HepG2 (cell line): ENCODE measurements around the gene MYH15. TPM values are rescaled to one million over a fixed set of nuclear protein-coding genes. Genes with fewer than 3 reads are reported as not detected.

Experiments
- ATAC-seq: fragments of 200-7000 bp; cut with Tn5 transposase; 3 replicates; pipeline ENCODE4 v1.9.1; 2020; ENCODE audit warnings: mild to moderate bottlenecking, moderate library complexity
- BruUV-seq: library from RNA; stranded (reverse); fragments of 400-500 nt; replicated peaks from 2 replicates; lab custom pipeline; 2021; lab: Mats Ljungman, UMichigan
- CTCF ChIA-PET: fragments of 300-600 bp; formaldehyde crosslinking; extraction: SDS; loops from one replicate; lab custom pipeline; 2021; ENCODE audit warnings: low total read pairs, inconsistent platforms, low intra/inter-chr PET ratio; lab: Yijun Ruan, JAX
- POLR2A ChIA-PET: fragments of 350-600 bp; sonication (Branson Sonifier 250); formaldehyde crosslinking; loops from one replicate; lab custom pipeline; 2020; ENCODE audit warnings: antibody characterized with exemption, inconsistent platforms; lab: Yijun Ruan, JAX
- DNase-seq: peaks from one replicate; pipeline ENCODE4 v3.0.0-alpha.2; 2015; ENCODE audit warnings: low spot score
- FAIRE-seq: peaks from 3 replicates; lab custom pipeline; 2011; peaks lifted over from hg19 to GRCh38; lab: Jason Lieb, UNC
- H2AFZ ChIP-seq: one replicate; pipeline ENCODE4 v1.6.1; 2011; ENCODE audit warnings: low read length, inconsistent platforms
- H3K27ac ChIP-seq: fragments of 300-600 bp; 3 replicates; pipeline ENCODE4 v1.8.0; 2011; ENCODE audit warnings: mixed run types, mild to moderate bottlenecking, mixed read lengths, low read length, inconsistent platforms; ENCODE audit not compliant: insufficient read depth; ENCODE audit errors: extremely low read length
- H3K27me3 ChIP-seq, 2 experiments: fragments of 200-600 bp in 1 of 2; 2 replicates in 1 of 2; 3 replicates in 1 of 2; pipeline versions ENCODE4 v1.6.0 to v1.8.0; 2011; ENCODE audit warnings: low read length in 2 of 2, mild to moderate bottlenecking in 2 of 2, moderate library complexity in 2 of 2, inconsistent platforms in 1 of 2; ENCODE audit not compliant: insufficient read depth in 2 of 2, control insufficient read depth in 1 of 2
- H3K36me3 ChIP-seq, 2 experiments: fragments of 200-600 bp in 1 of 2; replicated peaks in 1 of 2; 2 replicates in 1 of 2; 3 replicates in 1 of 2; pipeline versions ENCODE4 v1.5.1 to v1.8.0; 2011; ENCODE audit warnings: low read length in 2 of 2, inconsistent platforms in 1 of 2; ENCODE audit not compliant: insufficient read depth in 2 of 2, control insufficient read depth in 1 of 2
- H3K4me1 ChIP-seq: 2 replicates; pipeline ENCODE4 v1.5.1; 2012; ENCODE audit warnings: low read length, inconsistent platforms; ENCODE audit not compliant: insufficient read depth
- H3K4me2 ChIP-seq: 2 replicates; pipeline ENCODE4 v1.6.0; 2011; ENCODE audit warnings: low read depth, low read length, inconsistent platforms
- H3K4me3 ChIP-seq, 3 experiments: fragments of 200-600 bp in 1 of 3; sonication (generic), shearing (Covaris generic) in 1 of 3; replicated peaks in 1 of 3; 2 replicates each; pipeline ENCODE4 v1.5.1; 2011 to 2016; ENCODE audit warnings: low read length in 3 of 3, inconsistent platforms in 2 of 3, low read depth in 2 of 3, mild to moderate bottlenecking in 2 of 3, control low read depth in 1 of 3, mixed read lengths in 1 of 3; ENCODE audit not compliant: insufficient read depth in 1 of 3
- H3K79me2 ChIP-seq: one replicate; pipeline ENCODE4 v1.6.1; 2011; ENCODE audit warnings: low read length, inconsistent platforms; ENCODE audit not compliant: insufficient read depth
- H3K9ac ChIP-seq: 2 replicates; pipeline ENCODE4 v1.6.0; 2011; ENCODE audit warnings: mild to moderate bottlenecking, low read depth, low read length, inconsistent platforms; ENCODE audit not compliant: insufficient read depth
- H3K9me3 ChIP-seq: 2 replicates; pipeline ENCODE4 v1.5.1; 2012; ENCODE audit warnings: mild to moderate bottlenecking, low read length
- H4K20me1 ChIP-seq: 2 replicates; pipeline ENCODE4 v1.6.0; 2011; ENCODE audit warnings: inconsistent platforms, mild to moderate bottlenecking, low read length, moderate library complexity; ENCODE audit not compliant: insufficient read depth
- AGO2 ChIP-seq: fragments of 200-400 bp; formaldehyde crosslinking; optimal IDR thresholded peaks from 2 replicates; pipeline ENCODE3; 2017; ENCODE audit warnings: mild to moderate bottlenecking, low read depth, low read length, moderate library complexity
- ARNTL ChIP-seq: sonication (generic); formaldehyde crosslinking; IDR thresholded peaks from 2 replicates; pipeline ENCODE4 v1.4.0; 2020; ENCODE audit warnings: mild to moderate bottlenecking, missing genetic modification reagents
- ATF1 ChIP-seq: IDR thresholded peaks from 2 replicates; pipeline ENCODE4 v1.6.1; 2016; ENCODE audit warnings: mild to moderate bottlenecking, control low read depth
- BCL6 ChIP-seq: IDR thresholded peaks from 2 replicates; pipeline ENCODE4 v1.6.1; 2016; ENCODE audit warnings: missing genetic modification reagents, missing compliant biosample characterization
- FOXA3 ChIP-seq: IDR thresholded peaks from 2 replicates; pipeline ENCODE4 v1.6.1; 2016; ENCODE audit warnings: missing genetic modification reagents, missing compliant biosample characterization
- HCFC1 ChIP-seq: fragments of 150-350 bp; IDR thresholded peaks from 2 replicates; pipeline ENCODE4 v1.6.1; 2014; ENCODE audit warnings: low read depth, low read length
- IKZF4 ChIP-seq: sonication (generic); formaldehyde crosslinking; IDR thresholded peaks from 2 replicates; pipeline ENCODE4 v1.5.1; 2020; ENCODE audit warnings: borderline replicate concordance, mild to moderate bottlenecking, low read depth, missing genetic modification reagents; ENCODE audit errors: not compliant biosample characterization
- MED13 ChIP-seq: sonication (generic); formaldehyde crosslinking; IDR thresholded peaks from 2 replicates; pipeline ENCODE4 v1.5.0; 2020; ENCODE audit warnings: missing genetic modification reagents
- NCOA1 ChIP-seq: sonication (generic); formaldehyde crosslinking; IDR thresholded peaks from 2 replicates; pipeline ENCODE4 v1.9.0; 2021; ENCODE audit warnings: missing genetic modification reagents
- NFIC ChIP-seq: IDR thresholded peaks from 2 replicates; pipeline ENCODE4 v1.6.1; 2012; ENCODE audit warnings: mild to moderate bottlenecking, low read length, inconsistent platforms
- NR1H2 ChIP-seq: sonication (generic); formaldehyde crosslinking; IDR thresholded peaks from 2 replicates; pipeline ENCODE4 v1.8.1; 2022; ENCODE audit warnings: low read depth, missing genetic modification reagents, borderline replicate concordance
- NR3C1 ChIP-seq: sonication (generic); formaldehyde crosslinking; IDR thresholded peaks from 2 replicates; pipeline ENCODE4 v1.4.0; 2020; ENCODE audit warnings: missing genetic modification reagents
- PAX8 ChIP-seq: sonication (generic); formaldehyde crosslinking; IDR thresholded peaks from 2 replicates; pipeline ENCODE4 v1.8.0; 2022; ENCODE audit warnings: mild to moderate bottlenecking, missing genetic modification reagents, borderline replicate concordance
- RARG ChIP-seq: sonication (generic); formaldehyde crosslinking; IDR thresholded peaks from 2 replicates; pipeline ENCODE4 v1.4.0; 2020; ENCODE audit warnings: low read depth, mild to moderate bottlenecking, missing genetic modification reagents
- REPIN1 ChIP-seq: sonication (generic); formaldehyde crosslinking; IDR thresholded peaks from 2 replicates; pipeline ENCODE4 v1.8.0; 2022; ENCODE audit warnings: missing genetic modification reagents, low read depth, mild to moderate bottlenecking, borderline replicate concordance
- RORA ChIP-seq: sonication (generic); formaldehyde crosslinking; IDR thresholded peaks from 2 replicates; pipeline ENCODE4 v1.5.0; 2020; ENCODE audit warnings: mild to moderate bottlenecking, missing genetic modification reagents, moderate library complexity
- SMYD3 ChIP-seq: sonication (generic); formaldehyde crosslinking; IDR thresholded peaks from 2 replicates; pipeline ENCODE4 v1.8.1; 2023; ENCODE audit warnings: mild to moderate bottlenecking, missing genetic modification reagents
- SNAPC2 ChIP-seq: sonication (generic); formaldehyde crosslinking; IDR thresholded peaks from 2 replicates; pipeline ENCODE4 v1.8.1; 2022; ENCODE audit warnings: mild to moderate bottlenecking, missing genetic modification reagents
- TAF1 ChIP-seq: sonication (generic); formaldehyde crosslinking; IDR thresholded peaks from 2 replicates; pipeline ENCODE4 v1.4.0; 2020; ENCODE audit warnings: missing genetic modification reagents
- ZFP1 ChIP-seq: IDR thresholded peaks from 2 replicates; pipeline ENCODE4 v1.6.1; 2016
- ZNF138 ChIP-seq: sonication (generic); formaldehyde crosslinking; IDR thresholded peaks from 2 replicates; pipeline ENCODE4 v1.5.0; 2020; ENCODE audit warnings: mild to moderate bottlenecking, low read depth, missing genetic modification reagents
- ZNF205 ChIP-seq: IDR thresholded peaks from 2 replicates; pipeline ENCODE4 v1.6.1; 2018; ENCODE audit warnings: missing biosample characterization, missing genetic modification reagents
- ZNF282 ChIP-seq: fragments of 450-650 bp; IDR thresholded peaks from 2 replicates; pipeline ENCODE4 v1.6.1; 2018; ENCODE audit not compliant: partially characterized antibody
- ZNF382 ChIP-seq: sonication (generic); formaldehyde crosslinking; IDR thresholded peaks from 2 replicates; pipeline ENCODE4 v1.5.0; 2020; ENCODE audit warnings: missing genetic modification reagents, mild to moderate bottlenecking, borderline replicate concordance
- ZNF496 ChIP-seq: sonication (generic); formaldehyde crosslinking; IDR thresholded peaks from 2 replicates; pipeline ENCODE4 v1.8.1; 2023; ENCODE audit warnings: mild to moderate bottlenecking, moderate library complexity, missing genetic modification reagents; ENCODE audit not compliant: insufficient replicate concordance
- ZNF768 ChIP-seq: sonication (generic); formaldehyde crosslinking; IDR thresholded peaks from 2 replicates; pipeline ENCODE4 v1.4.0; 2020; ENCODE audit warnings: missing genetic modification reagents
- WGBS: methylation state at CpG from one replicate; pipeline ENCODE4 v1.1.6; 2017; ENCODE audit warnings: low lambda C conversion rate; 5-methylcytosine and 5-hydroxymethylcytosine counted together
- in situ Hi-C: cut with HindIII; loops from 2 replicates; pipeline ENCODE4 v1.10.0; 2017; ENCODE audit warnings: low pct_unique_long_range_greater_than_20kb; ENCODE audit not compliant: extremely low pct_ligation_motif_present
- intact Hi-C: fragments of 100-400 bp; cut with micrococcal nuclease; formaldehyde crosslinking; loops from one replicate; pipeline ENCODE4 v1.10.0; 2022; ENCODE audit not compliant: unreplicated experiment
- polyA plus RNA-seq, 8 experiments: library from polyadenylated mRNA; depleted of rRNA in 3 of 8; stranded (reverse) in 7 of 8; unstranded in 1 of 8; fragments of >200 nt; fragmentation: Illumina TruSeq in 4 of 8; extraction: Trizol in 4 of 8; gene quantifications; 2 replicates each; pipeline versions ENCODE4 v1.2.1 to v1.2.3, GENCODE V29; 2011 to 2016; ENCODE audit warnings: low read depth in 4 of 8, missing spikeins in 1 of 8, mixed read lengths in 1 of 8; ENCODE audit not compliant: insufficient read depth in 1 of 8
- total RNA-seq, 5 experiments: library from RNA; depleted of rRNA; stranded (reverse); fragments of >200 nt; fragmentation: Illumina TruSeq; extraction: Trizol; gene quantifications; 2 replicates each; pipeline ENCODE4 v1.2.3, GENCODE V29; 2016; ENCODE audit warnings: low read depth in 1 of 5
- TF ChIP-seq, protein P1 (sequence below): sonication (generic); formaldehyde crosslinking; IDR thresholded peaks from 2 replicates; pipeline ENCODE4 v1.5.0; 2020; ENCODE audit warnings: missing genetic modification reagents
- TF ChIP-seq, protein P2 (sequence below): IDR thresholded peaks from 2 replicates; pipeline ENCODE4 v1.6.1; 2016; ENCODE audit warnings: low read depth, borderline replicate concordance
- TF ChIP-seq, protein P3 (sequence below): sonication (generic); formaldehyde crosslinking; IDR thresholded peaks from 2 replicates; pipeline ENCODE4 v1.4.0; 2020; ENCODE audit warnings: missing genetic modification reagents; ENCODE audit errors: not compliant biosample characterization
- TF ChIP-seq, protein P4 (sequence below): sonication (generic); formaldehyde crosslinking; IDR thresholded peaks from 2 replicates; pipeline ENCODE4 v1.8.1; 2023; ENCODE audit warnings: mild to moderate bottlenecking, missing genetic modification reagents, borderline replicate concordance

Gene MYH15
- total and polyA plus RNA-seq, 2 of the 13 experiments (the other 11 are each of a cell fraction or from before 2014, with no cell fraction given), result 0.03 to 0.09 TPM

DNA sequence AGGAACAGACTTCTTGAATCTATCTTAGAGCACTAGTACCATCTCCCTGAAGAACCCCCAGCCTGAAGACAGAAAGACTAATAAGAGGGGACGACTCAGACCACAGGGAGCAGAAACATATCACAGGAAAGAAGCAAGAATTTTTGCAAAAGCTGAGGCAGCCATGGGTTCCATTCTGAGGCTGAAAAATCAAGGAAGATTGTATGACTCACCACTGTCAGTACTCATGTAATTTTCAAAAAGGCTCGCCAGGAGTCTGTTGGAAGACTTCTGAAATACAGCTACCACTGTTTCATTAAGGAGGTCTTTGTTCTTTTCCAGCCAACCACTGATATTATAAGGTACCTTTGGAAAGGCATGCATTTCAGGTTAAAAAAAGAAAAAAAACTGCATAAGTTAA is 47.5 kb downstream of the MYH15 start:
- CTCF ChIA-PET, result no interaction called here
- intact Hi-C loops, result no loop called here

DNA sequence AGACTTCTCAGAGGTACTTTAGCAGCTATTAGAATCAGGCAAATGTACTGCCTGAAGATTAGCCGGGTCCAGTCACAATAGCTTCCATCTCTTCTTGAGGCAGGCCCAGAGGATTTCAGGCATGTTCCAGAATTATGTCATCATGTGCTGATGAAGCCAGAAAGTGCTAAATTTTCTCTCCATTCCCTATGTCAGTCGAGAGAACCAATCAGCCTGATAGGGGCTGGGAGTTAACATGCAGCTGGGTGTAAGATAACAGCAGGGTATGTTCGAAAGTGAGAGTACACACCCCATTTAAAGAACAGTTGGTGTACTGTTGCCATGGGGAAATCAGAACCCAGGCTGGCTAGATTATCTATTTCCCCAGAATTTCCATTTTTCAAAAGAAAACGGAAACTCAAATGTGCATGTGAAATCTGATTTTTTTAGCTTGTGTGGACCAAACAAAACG is 48.7 kb downstream of the MYH15 start:
- Histone ChIP-seq H4K20me1 (no peaks in the 10 kb centered on the region), H3K4me3 (no peak overlapping the region), H3K27me3 (no peaks in the 10 kb centered on the region), H3K9me3 (no peaks in the 10 kb centered on the region), H3K27ac (no peak overlapping the region), H3K79me2 (no peaks in the 10 kb centered on the region), H3K9ac (no peak overlapping the region), H3K4me2 (no peak overlapping the region), H2AFZ (no peak overlapping the region), H3K36me3 (no peaks in the 10 kb centered on the region), H3K4me1 (no peaks in the 10 kb centered on the region)
- FAIRE-seq (no peak), ATAC-seq (no peak), DNase-seq (no peak)
- intact Hi-C loops, result no loop called here
- no TSS peak for BruUV-seq
- in situ Hi-C loops, result no loop called here
- ChIA-PET CTCF (no interaction called here), POLR2A (no interaction called here)
- 0% methylated on average over 5 of the region's 5 CpGs for WGBS
- TF ChIP-seq, protein P1, sequence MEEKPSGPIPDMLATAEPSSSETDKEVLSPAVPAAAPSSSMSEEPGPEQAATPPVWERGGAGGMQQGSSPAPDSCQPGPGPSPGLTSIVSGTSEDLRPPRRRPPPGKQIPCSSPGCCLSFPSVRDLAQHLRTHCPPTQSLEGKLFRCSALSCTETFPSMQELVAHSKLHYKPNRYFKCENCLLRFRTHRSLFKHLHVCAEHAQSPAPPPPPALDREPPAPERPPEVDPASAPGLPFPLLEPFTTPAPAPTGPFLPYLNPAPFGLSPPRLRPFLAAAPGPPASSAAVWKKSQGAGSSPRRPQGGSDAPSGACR (CRISPR knock-in tag), result no peak
- TF ChIP-seq BCL6 (no peak), ZNF205 (CRISPR knock-in tag) (no peak), SMYD3 (no peak), NR3C1 (CRISPR knock-in tag) (no peak), ZNF768 (CRISPR knock-in tag) (no peak), NFIC (no peak), ARNTL (CRISPR knock-in tag) (no peak), ZNF496 (CRISPR knock-in tag) (no peak), NCOA1 (no peak), AGO2 (no peak), ZFP1 (CRISPR knock-in tag) (no peak)
- TF ChIP-seq, protein P2, sequence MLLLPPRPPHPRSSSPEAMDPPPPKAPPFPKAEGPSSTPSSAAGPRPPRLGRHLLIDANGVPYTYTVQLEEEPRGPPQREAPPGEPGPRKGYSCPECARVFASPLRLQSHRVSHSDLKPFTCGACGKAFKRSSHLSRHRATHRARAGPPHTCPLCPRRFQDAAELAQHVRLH (CRISPR knock-in tag), result no peak
- TF ChIP-seq, protein P3, sequence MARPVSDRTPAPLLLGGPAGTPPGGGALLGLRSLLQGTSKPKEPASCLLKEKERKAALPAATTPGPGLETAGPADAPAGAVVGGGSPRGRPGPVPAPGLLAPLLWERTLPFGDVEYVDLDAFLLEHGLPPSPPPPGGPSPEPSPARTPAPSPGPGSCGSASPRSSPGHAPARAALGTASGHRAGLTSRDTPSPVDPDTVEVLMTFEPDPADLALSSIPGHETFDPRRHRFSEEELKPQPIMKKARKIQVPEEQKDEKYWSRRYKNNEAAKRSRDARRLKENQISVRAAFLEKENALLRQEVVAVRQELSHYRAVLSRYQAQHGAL, result no peak
- TF ChIP-seq, protein P4, sequence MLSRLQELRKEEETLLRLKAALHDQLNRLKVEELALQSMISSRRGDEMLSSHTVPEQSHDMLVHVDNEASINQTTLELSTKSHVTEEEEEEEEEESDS (CRISPR knock-in tag), result no peak

More for the DNA sequence above, 47.5 kb downstream of the MYH15 start:
- H3K4me3 ChIP-seq, result no peak overlapping the region
- no peak overlapping the region for H3K9ac ChIP-seq
- FAIRE-seq, result no peak
- TF ChIP-seq HCFC1 (no peak), ZNF138 (CRISPR knock-in tag) (no peak), SNAPC2 (CRISPR knock-in tag) (no peak), MED13 (CRISPR knock-in tag) (no peak), RORA (CRISPR knock-in tag) (no peak), RARG (no peak), ATF1 (no peak), IKZF4 (no peak), ZNF282 (no peak), TAF1 (CRISPR knock-in tag) (no peak), PAX8 (CRISPR knock-in tag) (no peak), NR1H2 (CRISPR knock-in tag) (no peak), REPIN1 (no peak), FOXA3 (CRISPR knock-in tag) (no peak), ZNF382 (CRISPR knock-in tag) (no peak)
- H2AFZ ChIP-seq, result no peak overlapping the region
- no peaks in the 10 kb centered on the region for H3K9me3 ChIP-seq
- POLR2A ChIA-PET, result no interaction called here
- H3K4me2 ChIP-seq, result no peak overlapping the region
- in situ Hi-C loops, result no loop called here
- H4K20me1 ChIP-seq, result no peaks in the 10 kb centered on the region
- WGBS, result 3% methylated on average over 2 of the region's 2 CpGs
- no peaks in the 10 kb centered on the region for H3K4me1 ChIP-seq
- no peak for ATAC-seq
- no peaks in the 10 kb centered on the region for H3K36me3 ChIP-seq
- H3K27ac ChIP-seq, result no peak overlapping the region
- no peaks in the 10 kb centered on the region for H3K27me3 ChIP-seq
- DNase-seq, result no peak
- H3K79me2 ChIP-seq, result no peaks in the 10 kb centered on the region
- BruUV-seq, result no TSS peak
